Chondrocyte (in vitro differentiated cells): ENCODE data around the gene SAPCD2. TPM values are rescaled to one million over a fixed set of nuclear protein-coding genes. Genes with fewer than 3 reads are reported as not detected.

Source experiments
- DNase-seq: peaks from one replicate; pipeline ENCODE4 v3.0.0; 2021; ENCODE audit warnings: mixed read lengths, low spot score
- H3K27ac Mint-ChIP-seq: one replicate; pipeline ENCODE4 v1.8.0; 2021; ENCODE audit warnings: mild to moderate bottlenecking, moderate library complexity, mixed read lengths; ENCODE audit not compliant: unreplicated experiment
- H3K27me3 Mint-ChIP-seq: 2 replicates; pipeline ENCODE4 v1.8.0; 2021; ENCODE audit warnings: low read depth, mixed read lengths
- H3K36me3 Mint-ChIP-seq: 2 replicates; pipeline ENCODE4 v1.8.0; 2021; ENCODE audit warnings: low read depth, mixed read lengths
- H3K4me1 Mint-ChIP-seq: 2 replicates; pipeline ENCODE4 v1.8.0; 2021; ENCODE audit warnings: low read depth, mild to moderate bottlenecking, mixed read lengths
- H3K4me3 Mint-ChIP-seq: one replicate; pipeline ENCODE4 v1.8.0; 2021; ENCODE audit warnings: mild to moderate bottlenecking, moderate library complexity, mixed read lengths; ENCODE audit not compliant: unreplicated experiment
- H3K9me3 Mint-ChIP-seq: 2 replicates; pipeline ENCODE4 v1.8.0; 2021; ENCODE audit warnings: low read depth, mixed read lengths
- CTCF ChIP-seq: fragments of 200-600 bp; sonication (generic); IDR thresholded peaks from 2 replicates; pipeline ENCODE4 v1.5.0; 2021; ENCODE audit warnings: antibody characterized with exemption, mild to moderate bottlenecking, moderate library complexity
- total RNA-seq: library from RNA; stranded (reverse); gene quantifications from 3 replicates; pipeline ENCODE4 v1.2.1, GENCODE V29; 2021

SAPCD2 gene
- total RNA-seq, 1 donor from 2014 or later: 2.5 TPM

- Mint-ChIP-seq H3K4me1 (peaks cover 14% of the 10 kb centered on the region), H3K36me3 (no peaks in the 10 kb centered on the region), H3K4me3 (peak overlapping the region; percentile 77), H3K9me3 (no peaks in the 10 kb centered on the region), H3K27ac (no peak overlapping the region), H3K27me3 (peaks cover 7% of the 10 kb centered on the region)
- TF ChIP-seq CTCF: no peak
- no peak for DNase-seq
These were observed 24.9 kb downstream of the SAPCD2 start for GRCh38 chr9:137045294-137046087.

GRCh38 chr9:137044502-137045177, 25.7 kb downstream of the SAPCD2 start:
- Mint-ChIP-seq H3K4me3 (peak overlapping the region; percentile 70), H3K4me1 (peaks cover 14% of the 10 kb centered on the region), H3K27ac (no peak overlapping the region), H3K27me3 (peaks cover 3% of the 10 kb centered on the region), H3K9me3 (no peaks in the 10 kb centered on the region), H3K36me3 (no peaks in the 10 kb centered on the region)
- DNase-seq: no peak
- TF ChIP-seq CTCF: no peak

- no peak for DNase-seq
- no peaks in the 10 kb centered on the region for H3K36me3 Mint-ChIP-seq
- H3K4me3 Mint-ChIP-seq: no peak overlapping the region
- H3K4me1 Mint-ChIP-seq: peaks cover 14% of the 10 kb centered on the region
- no peaks in the 10 kb centered on the region for H3K27me3 Mint-ChIP-seq
- H3K9me3 Mint-ChIP-seq: no peaks in the 10 kb centered on the region
- no peak overlapping the region for H3K27ac Mint-ChIP-seq
- no peak for TF ChIP-seq CTCF
These were observed 26.3 kb downstream of the SAPCD2 start for GRCh38 chr9:137044037-137044436.

GRCh38 chr9:137042751-137043727, 27.3 kb downstream of the SAPCD2 start:
- Mint-ChIP-seq H3K27me3 (no peaks in the 10 kb centered on the region), H3K4me1 (peaks cover 14% of the 10 kb centered on the region), H3K36me3 (peaks cover 4% of the 10 kb centered on the region), H3K4me3 (no peak overlapping the region), H3K27ac (no peak overlapping the region), H3K9me3 (no peaks in the 10 kb centered on the region)
- DNase-seq: no peak
- TF ChIP-seq CTCF: no peak

GRCh38 chr9:137041124-137041523, 29.2 kb downstream of the SAPCD2 start:
- peaks cover 14% of the 10 kb centered on the region for H3K4me1 Mint-ChIP-seq
- no peak for TF ChIP-seq CTCF
- H3K27me3 Mint-ChIP-seq: no peaks in the 10 kb centered on the region
- peaks cover 4% of the 10 kb centered on the region for H3K36me3 Mint-ChIP-seq
- no peak overlapping the region for H3K4me3 Mint-ChIP-seq
- H3K9me3 Mint-ChIP-seq: no peaks in the 10 kb centered on the region
- H3K27ac Mint-ChIP-seq: no peak overlapping the region
- DNase-seq: no peak
